Lower leg skin (tissue), 3 donors: Measurements from ENCODE around the gene MAPK9.

Experiments used
- POLR2A ChIP-seq, 2 donors: fragments of 450-650 bp; IDR thresholded peaks; one replicate each; pipeline ENCODE4 v1.6.1; 2016 to 2017; ENCODE audit warnings: antibody characterized with exemption in 2 of 2, mild to moderate bottlenecking in 1 of 2, moderate library complexity in 1 of 2
- TF ChIP-seq, protein P1 (sequence below), 3 donors: fragments of 450-650 bp; IDR thresholded peaks; one replicate each; pipeline ENCODE4 v1.5.1; 2016; ENCODE audit warnings: antibody characterized with exemption in 3 of 3, mild to moderate bottlenecking in 3 of 3, moderate library complexity in 2 of 3

GRCh38 chr5:180329138-180329435 is 37.2 kb upstream of the MAPK9 start:
- TF ChIP-seq, protein P1, sequence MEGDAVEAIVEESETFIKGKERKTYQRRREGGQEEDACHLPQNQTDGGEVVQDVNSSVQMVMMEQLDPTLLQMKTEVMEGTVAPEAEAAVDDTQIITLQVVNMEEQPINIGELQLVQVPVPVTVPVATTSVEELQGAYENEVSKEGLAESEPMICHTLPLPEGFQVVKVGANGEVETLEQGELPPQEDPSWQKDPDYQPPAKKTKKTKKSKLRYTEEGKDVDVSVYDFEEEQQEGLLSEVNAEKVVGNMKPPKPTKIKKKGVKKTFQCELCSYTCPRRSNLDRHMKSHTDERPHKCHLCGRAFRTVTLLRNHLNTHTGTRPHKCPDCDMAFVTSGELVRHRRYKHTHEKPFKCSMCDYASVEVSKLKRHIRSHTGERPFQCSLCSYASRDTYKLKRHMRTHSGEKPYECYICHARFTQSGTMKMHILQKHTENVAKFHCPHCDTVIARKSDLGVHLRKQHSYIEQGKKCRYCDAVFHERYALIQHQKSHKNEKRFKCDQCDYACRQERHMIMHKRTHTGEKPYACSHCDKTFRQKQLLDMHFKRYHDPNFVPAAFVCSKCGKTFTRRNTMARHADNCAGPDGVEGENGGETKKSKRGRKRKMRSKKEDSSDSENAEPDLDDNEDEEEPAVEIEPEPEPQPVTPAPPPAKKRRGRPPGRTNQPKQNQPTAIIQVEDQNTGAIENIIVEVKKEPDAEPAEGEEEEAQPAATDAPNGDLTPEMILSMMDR (IDR thresholded peaks at IDR 0.05) = no peak
- TF ChIP-seq POLR2A (IDR thresholded peaks at IDR 0.05) = no peak
